ENCODE results near the gene LCNL1. TPM values are rescaled to one million over a fixed set of nuclear protein-coding genes. Genes with fewer than 3 reads are reported as not detected.

The LCNL1 gene
- total RNA-seq, 1 donor from 2014 or later, result not detected

DNA sequence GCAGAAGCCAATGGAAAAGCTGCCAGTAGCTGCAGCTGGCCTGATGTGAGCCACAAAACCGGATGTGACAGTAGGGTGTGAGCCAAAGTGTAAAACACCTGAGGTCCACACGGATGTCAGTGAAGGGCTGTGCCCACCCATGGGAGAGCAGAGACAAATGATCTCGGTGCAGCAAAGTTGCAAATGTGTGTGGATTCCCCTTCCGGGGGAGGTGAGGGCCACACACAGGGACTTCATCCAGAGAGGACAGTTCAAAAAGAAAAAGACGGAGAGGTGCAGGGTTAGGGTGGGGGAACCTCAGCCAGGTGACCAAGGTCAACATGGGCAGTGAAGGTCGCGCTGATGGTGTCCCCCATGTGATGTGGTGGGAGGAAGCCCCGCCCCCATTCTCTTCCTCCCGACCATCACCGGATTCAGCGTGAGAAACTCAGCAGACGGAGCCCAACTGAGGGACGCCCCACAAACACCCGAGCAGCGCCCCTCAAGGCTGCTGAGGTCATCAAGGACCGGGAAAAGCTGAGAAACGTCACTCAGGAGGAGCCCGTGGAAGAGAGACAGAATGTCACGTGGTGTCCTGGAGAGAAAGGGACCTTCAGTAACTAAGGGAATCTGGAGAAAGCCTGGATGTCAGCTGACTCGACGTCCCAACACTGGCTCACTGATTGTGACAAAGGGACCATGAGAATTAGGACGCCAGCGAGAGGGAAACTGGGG lies 16.9 kb upstream of the LCNL1 start:
- H3K4me3 ChIP-seq, result no peak overlapping the region
- Mint-ChIP-seq H3K27me3 (ENCODE audit: insufficient read depth, low read depth) (peaks cover 4% of the 10 kb centered on the region), H3K27ac (peak overlapping the region; percentile 64), H3K4me1 (peaks cover 17% of the 10 kb centered on the region), H3K4me3 (peak overlapping the region; percentile 18), H3K36me3 (no peaks in the 10 kb centered on the region), H3K9me3 (no peaks in the 10 kb centered on the region)
- no peaks in the 10 kb centered on the region for H3K79me2 ChIP-seq (ENCODE audit: low read depth)
- DNase-seq (ENCODE audit: low spot score), result peak; percentile 54
- H3K36me3 ChIP-seq, result no peaks in the 10 kb centered on the region
- H3K4me2 ChIP-seq, result peak overlapping the region; percentile 60
- H4K20me1 ChIP-seq (ENCODE audit: low read depth), result no peaks in the 10 kb centered on the region
- no peaks in the 10 kb centered on the region for H3K27me3 ChIP-seq
- H3K9ac ChIP-seq, result no peak overlapping the region
- H3F3A ChIP-seq (ENCODE audit: low read depth), result no peaks in the 10 kb centered on the region
- no peak overlapping the region for H3K27ac ChIP-seq
- peak overlapping the region; percentile 61 for H2AFZ ChIP-seq (replicated peaks)
- no peaks in the 10 kb centered on the region for H3K9me3 ChIP-seq (ENCODE audit: low read depth)
- TF ChIP-seq EZH2 (IDR thresholded peaks at IDR 0.05), result no peak
- TF ChIP-seq, protein P1, sequence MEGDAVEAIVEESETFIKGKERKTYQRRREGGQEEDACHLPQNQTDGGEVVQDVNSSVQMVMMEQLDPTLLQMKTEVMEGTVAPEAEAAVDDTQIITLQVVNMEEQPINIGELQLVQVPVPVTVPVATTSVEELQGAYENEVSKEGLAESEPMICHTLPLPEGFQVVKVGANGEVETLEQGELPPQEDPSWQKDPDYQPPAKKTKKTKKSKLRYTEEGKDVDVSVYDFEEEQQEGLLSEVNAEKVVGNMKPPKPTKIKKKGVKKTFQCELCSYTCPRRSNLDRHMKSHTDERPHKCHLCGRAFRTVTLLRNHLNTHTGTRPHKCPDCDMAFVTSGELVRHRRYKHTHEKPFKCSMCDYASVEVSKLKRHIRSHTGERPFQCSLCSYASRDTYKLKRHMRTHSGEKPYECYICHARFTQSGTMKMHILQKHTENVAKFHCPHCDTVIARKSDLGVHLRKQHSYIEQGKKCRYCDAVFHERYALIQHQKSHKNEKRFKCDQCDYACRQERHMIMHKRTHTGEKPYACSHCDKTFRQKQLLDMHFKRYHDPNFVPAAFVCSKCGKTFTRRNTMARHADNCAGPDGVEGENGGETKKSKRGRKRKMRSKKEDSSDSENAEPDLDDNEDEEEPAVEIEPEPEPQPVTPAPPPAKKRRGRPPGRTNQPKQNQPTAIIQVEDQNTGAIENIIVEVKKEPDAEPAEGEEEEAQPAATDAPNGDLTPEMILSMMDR (IDR thresholded peaks at IDR 0.05), result no peak
- no peak for TF ChIP-seq EZH2phosphoT487 (IDR thresholded peaks at IDR 0.05)
- peaks cover 6% of the 10 kb centered on the region for H3K4me1 ChIP-seq

GRCh38 chr9:136968333-136969127 lies 14.3 kb upstream of the LCNL1 start:
- no peak overlapping the region for H3K4me3 ChIP-seq
- no peak overlapping the region for H3K27ac ChIP-seq
- no peaks in the 10 kb centered on the region for H3K36me3 Mint-ChIP-seq
- no peak for DNase-seq (ENCODE audit: low spot score)
- no peaks in the 10 kb centered on the region for H3K9me3 Mint-ChIP-seq
- peaks cover 13% of the 10 kb centered on the region for H3K4me1 Mint-ChIP-seq
- H3K27me3 Mint-ChIP-seq (ENCODE audit: insufficient read depth, low read depth), result peaks cover 4% of the 10 kb centered on the region
- H3K36me3 ChIP-seq, result no peaks in the 10 kb centered on the region
- no peaks in the 10 kb centered on the region for H3K27me3 ChIP-seq
- H4K20me1 ChIP-seq (ENCODE audit: low read depth), result no peaks in the 10 kb centered on the region
- peaks cover 6% of the 10 kb centered on the region for H3K4me1 ChIP-seq
- no peak overlapping the region for H3K4me3 Mint-ChIP-seq
- H3K4me2 ChIP-seq, result no peak overlapping the region
- H3K79me2 ChIP-seq (ENCODE audit: low read depth), result no peaks in the 10 kb centered on the region
- TF ChIP-seq EZH2phosphoT487 (IDR thresholded peaks at IDR 0.05), result no peak
- TF ChIP-seq, protein P1 (IDR thresholded peaks at IDR 0.05), result no peak
- TF ChIP-seq EZH2 (IDR thresholded peaks at IDR 0.05), result no peak
- no peaks in the 10 kb centered on the region for H3F3A ChIP-seq (ENCODE audit: low read depth)
- no peak overlapping the region for H3K9ac ChIP-seq
- no peak overlapping the region for H3K27ac Mint-ChIP-seq
- H2AFZ ChIP-seq (replicated peaks), result no peak overlapping the region
- no peaks in the 10 kb centered on the region for H3K9me3 ChIP-seq (ENCODE audit: low read depth)

GRCh38 chr9:136969150-136969549 lies 13.6 kb upstream of the LCNL1 start:
- Histone ChIP-seq H3K27ac (no peak overlapping the region), H3K27me3 (no peaks in the 10 kb centered on the region), H3F3A (ENCODE audit: low read depth) (no peaks in the 10 kb centered on the region), H3K9ac (no peak overlapping the region), H2AFZ (replicated peaks) (no peak overlapping the region), H3K79me2 (ENCODE audit: low read depth) (no peaks in the 10 kb centered on the region), H4K20me1 (ENCODE audit: low read depth) (no peaks in the 10 kb centered on the region), H3K4me1 (peaks cover 6% of the 10 kb centered on the region), H3K4me3 (no peak overlapping the region), H3K4me2 (no peak overlapping the region), H3K36me3 (no peaks in the 10 kb centered on the region), H3K9me3 (ENCODE audit: low read depth) (no peaks in the 10 kb centered on the region)
- no peaks in the 10 kb centered on the region for H3K36me3 Mint-ChIP-seq
- no peaks in the 10 kb centered on the region for H3K9me3 Mint-ChIP-seq
- peaks cover 4% of the 10 kb centered on the region for H3K27me3 Mint-ChIP-seq (ENCODE audit: insufficient read depth, low read depth)
- no peak for TF ChIP-seq EZH2 (IDR thresholded peaks at IDR 0.05)
- no peak for TF ChIP-seq EZH2phosphoT487 (IDR thresholded peaks at IDR 0.05)
- TF ChIP-seq, protein P1 (IDR thresholded peaks at IDR 0.05), result no peak
- DNase-seq (ENCODE audit: low spot score), result no peak
- no peak overlapping the region for H3K27ac Mint-ChIP-seq
- H3K4me1 Mint-ChIP-seq, result peaks cover 13% of the 10 kb centered on the region
- no peak overlapping the region for H3K4me3 Mint-ChIP-seq
